Rectal smooth muscle tissue (tissue), 1 donor: ENCODE results near the gene NUMBL.

Experiments
- H3K27ac ChIP-seq: one replicate; pipeline ENCODE4 v1.7.0; 2013; ENCODE audit warnings: low read depth, low read length, inconsistent platforms
- H3K27me3 ChIP-seq: one replicate; pipeline ENCODE4 v1.7.0; 2013; ENCODE audit warnings: low read length; ENCODE audit not compliant: control insufficient read depth, insufficient read depth
- H3K36me3 ChIP-seq: one replicate; pipeline ENCODE4 v1.7.0; 2013; ENCODE audit warnings: low read length; ENCODE audit not compliant: control insufficient read depth, insufficient read depth
- H3K4me1 ChIP-seq: one replicate; pipeline ENCODE4 v1.7.0; 2013; ENCODE audit warnings: low read length; ENCODE audit not compliant: control insufficient read depth, insufficient read depth
- H3K4me3 ChIP-seq: one replicate; pipeline ENCODE4 v1.7.0; 2013; ENCODE audit warnings: low read length
- H3K9ac ChIP-seq: one replicate; pipeline ENCODE4 v1.7.0; 2013; ENCODE audit warnings: low read length

Gene NUMBL

GRCh38 chr19:40721936-40722661 is 31.6 kb upstream of the NUMBL start:
- H3K9ac ChIP-seq: no peak overlapping the region
- H3K4me3 ChIP-seq: no peak overlapping the region
- peaks cover 8% of the 10 kb centered on the region for H3K36me3 ChIP-seq

DNA sequence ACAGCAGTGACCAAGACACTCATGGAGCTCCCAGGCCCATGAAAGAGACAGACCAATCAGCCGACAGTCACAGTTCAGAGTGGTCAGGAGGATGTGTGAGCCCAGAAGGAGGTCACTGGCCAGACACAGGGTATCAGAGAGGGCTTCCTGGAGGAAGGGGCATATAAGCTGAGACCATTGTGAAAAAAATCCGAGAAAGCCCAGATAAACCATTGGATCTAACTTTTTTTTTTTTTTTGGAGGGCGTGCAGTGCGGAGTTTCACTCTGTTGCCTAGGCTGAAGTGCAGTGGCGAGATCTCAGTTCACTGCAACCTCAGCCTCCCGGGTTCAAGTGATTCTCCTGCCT is 30.7 kb upstream of the NUMBL start:
- Histone ChIP-seq H3K9ac (no peak overlapping the region), H3K4me3 (no peak overlapping the region), H3K4me1 (peaks cover 17% of the 10 kb centered on the region), H3K36me3 (peaks cover 8% of the 10 kb centered on the region), H3K27ac (peak overlapping the region; percentile 6), H3K27me3 (no peaks in the 10 kb centered on the region)

More at GRCh38 chr19:40721936-40722661, 31.6 kb upstream of the NUMBL start:
- Histone ChIP-seq H3K27me3 (no peaks in the 10 kb centered on the region), H3K27ac (no peak overlapping the region), H3K4me1 (peaks cover 12% of the 10 kb centered on the region)

GRCh38 chr19:40719414-40719894 is 29.0 kb upstream of the NUMBL start:
- Histone ChIP-seq H3K27ac (peak overlapping the region; percentile 6), H3K36me3 (no peaks in the 10 kb centered on the region), H3K4me3 (peak overlapping the region; percentile 89), H3K4me1 (peaks cover 22% of the 10 kb centered on the region), H3K27me3 (no peaks in the 10 kb centered on the region), H3K9ac (no peak overlapping the region)

DNA sequence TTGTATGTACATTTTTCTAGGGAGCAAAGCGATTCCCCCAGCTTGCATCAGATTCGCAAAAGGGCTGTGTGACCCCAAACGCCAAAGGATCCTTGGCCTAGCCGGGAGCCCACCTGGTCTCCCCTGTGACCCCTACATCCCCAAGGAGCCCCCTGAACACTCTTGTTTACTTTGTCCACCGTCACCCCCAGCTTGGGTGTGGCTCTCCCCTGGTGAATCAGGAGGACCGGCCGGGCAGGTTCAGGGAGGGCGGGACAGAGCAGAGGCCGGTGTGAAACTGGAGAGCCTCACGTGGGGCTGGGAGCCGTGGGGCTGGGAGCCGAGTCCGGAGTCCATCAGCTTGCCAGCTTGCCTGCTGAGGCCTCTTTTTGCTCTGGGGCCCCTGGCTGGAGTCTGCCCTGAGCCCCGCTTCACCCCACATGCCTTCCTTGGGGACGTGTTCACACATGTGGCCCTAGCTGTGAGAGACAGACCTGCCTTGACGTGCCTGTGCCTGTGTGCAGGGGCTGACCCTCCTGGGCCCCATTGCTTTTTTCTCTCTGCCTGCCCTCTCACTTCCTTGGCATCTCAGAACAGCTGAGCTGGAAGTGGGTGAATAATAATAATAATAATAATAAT is 28.4 kb upstream of the NUMBL start:
- H3K4me1 ChIP-seq: peaks cover 24% of the 10 kb centered on the region
- peak overlapping the region; percentile 99 for H3K27ac ChIP-seq
- peak overlapping the region; percentile 87 for H3K9ac ChIP-seq
- H3K27me3 ChIP-seq: no peaks in the 10 kb centered on the region
- no peaks in the 10 kb centered on the region for H3K36me3 ChIP-seq
- peak overlapping the region; percentile 89 for H3K4me3 ChIP-seq

GRCh38 chr19:40717880-40718773 is 27.7 kb upstream of the NUMBL start:
- H3K4me1 ChIP-seq: peaks cover 24% of the 10 kb centered on the region
- H3K27ac ChIP-seq: peak overlapping the region; percentile 99

DNA sequence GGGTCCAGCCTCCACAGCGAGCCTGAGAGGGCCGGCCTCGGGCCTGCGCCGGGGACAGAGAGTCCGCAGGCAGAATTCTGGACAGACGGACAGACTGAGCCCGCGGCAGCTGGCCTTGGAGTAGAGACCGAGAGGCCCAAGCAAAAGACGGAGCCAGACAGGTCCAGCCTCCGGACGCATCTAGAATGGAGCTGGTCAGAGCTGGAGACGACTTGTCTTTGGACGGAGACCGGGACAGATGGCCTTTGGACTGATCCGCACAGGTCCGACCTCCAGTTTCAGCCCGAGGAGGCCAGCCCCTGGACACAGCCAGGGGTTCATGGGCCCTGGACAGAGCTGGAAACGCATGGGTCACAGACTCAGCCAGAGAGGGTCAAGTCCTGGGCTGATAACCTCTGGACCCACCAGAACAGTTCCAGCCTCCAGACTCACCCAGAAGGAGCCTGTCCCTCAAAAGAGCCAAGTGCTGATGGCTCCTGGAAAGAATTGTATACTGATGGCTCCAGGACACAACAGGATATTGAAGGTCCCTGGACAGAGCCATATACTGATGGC is 27.0 kb upstream of the NUMBL start:
- Histone ChIP-seq H3K4me3 (peak overlapping the region; percentile 89), H3K36me3 (no peaks in the 10 kb centered on the region), H3K9ac (peak overlapping the region; percentile 96), H3K27me3 (no peaks in the 10 kb centered on the region), H3K4me1 (peaks cover 24% of the 10 kb centered on the region), H3K27ac (peak overlapping the region; percentile 99)

More at GRCh38 chr19:40717880-40718773, 27.7 kb upstream of the NUMBL start:
- H3K9ac ChIP-seq: peak overlapping the region; percentile 96
- H3K27me3 ChIP-seq: no peaks in the 10 kb centered on the region
- no peaks in the 10 kb centered on the region for H3K36me3 ChIP-seq
- peak overlapping the region; percentile 89 for H3K4me3 ChIP-seq

DNA sequence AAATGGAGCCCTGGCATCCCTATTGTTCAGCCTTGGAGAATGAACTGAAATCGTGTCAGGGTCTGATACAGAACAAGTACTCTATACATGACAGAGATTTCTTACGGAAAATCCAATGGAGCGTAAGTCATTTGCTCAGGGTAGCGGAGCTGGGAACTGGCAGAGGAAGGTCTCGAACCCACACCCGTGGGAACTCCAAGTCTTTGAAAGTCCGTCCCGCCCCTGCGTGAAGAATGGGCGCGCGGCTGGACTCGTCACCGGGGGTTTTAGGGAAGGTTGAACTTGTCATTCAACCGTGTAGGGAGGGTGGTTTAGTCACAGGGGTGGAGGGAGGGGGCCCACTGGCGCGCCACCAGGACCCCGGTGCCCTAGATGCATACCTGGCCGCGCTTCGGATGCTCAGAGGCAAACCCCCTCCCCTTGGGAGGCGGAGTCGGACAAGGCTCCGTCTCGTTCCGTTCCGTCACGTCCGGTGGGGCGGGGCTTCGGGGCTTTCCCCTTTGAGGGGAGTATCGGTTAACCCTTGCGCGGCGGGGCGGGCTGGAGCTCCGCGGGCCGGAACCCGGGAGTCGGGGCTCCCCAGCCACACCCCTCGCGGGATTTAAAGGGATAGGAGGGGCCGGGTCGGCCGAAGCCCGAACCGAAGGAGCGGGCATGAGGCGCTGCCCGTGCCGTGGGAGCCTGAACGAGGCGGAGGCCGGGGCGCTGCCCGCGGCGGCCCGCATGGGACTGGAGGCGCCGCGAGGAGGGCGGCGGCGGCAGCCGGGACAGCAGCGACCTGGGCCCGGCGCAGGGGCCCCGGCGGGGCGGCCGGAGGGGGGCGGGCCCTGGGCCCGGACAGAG is 26.3 kb upstream of the NUMBL start, which contains the start of the genes COQ8B and ITPKC:
Gene COQ8B, minus strand, starts transcription at position 405 of the 843 bp plus-strand sequence. CDS start 2,254 bp downstream, outside the sequence.
Gene ITPKC, plus strand, starts transcription at position 631 of the 843 bp plus-strand sequence. Its CDS starts 24 bp downstream, at position 655.
- Histone ChIP-seq H3K9ac (peak within 1 kb of the TSS; percentile 96), H3K4me1 (peaks cover 24% of the 10 kb centered on the region), H3K36me3 (peaks cover under 1% of the 10 kb centered on the region), H3K4me3 (peak within 1 kb of the TSS; percentile 89), H3K27me3 (no peaks in the 10 kb centered on the region), H3K27ac (peak within 1 kb of the TSS; percentile 99)

DNA sequence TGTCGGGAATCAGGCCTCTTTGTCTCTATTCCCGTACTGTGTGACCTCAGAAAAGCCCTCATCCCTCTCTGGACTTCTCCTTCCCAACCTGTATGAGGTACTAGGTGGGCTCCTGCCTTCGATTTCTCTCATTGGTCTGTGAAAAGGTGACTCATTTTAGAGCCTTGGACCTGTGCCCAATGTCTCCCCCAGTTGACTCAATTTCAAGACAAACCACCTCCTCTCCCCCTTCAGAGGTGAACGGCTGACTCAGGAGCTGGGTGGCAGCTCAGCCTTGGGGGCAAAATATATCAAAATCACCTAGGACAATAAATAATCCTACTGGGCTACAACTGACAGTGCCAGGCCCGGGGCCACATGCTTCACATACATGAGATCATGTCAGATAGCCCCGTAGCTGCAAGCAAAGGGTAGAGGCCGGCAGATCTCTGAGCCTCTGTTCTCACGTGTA is 25.6 kb upstream of the NUMBL start:
- H3K4me1 ChIP-seq: peaks cover 24% of the 10 kb centered on the region
- peak overlapping the region; percentile 89 for H3K4me3 ChIP-seq
- peaks cover 4% of the 10 kb centered on the region for H3K36me3 ChIP-seq
- no peaks in the 10 kb centered on the region for H3K27me3 ChIP-seq
- peak overlapping the region; percentile 99 for H3K27ac ChIP-seq
- peak overlapping the region; percentile 75 for H3K9ac ChIP-seq

DNA sequence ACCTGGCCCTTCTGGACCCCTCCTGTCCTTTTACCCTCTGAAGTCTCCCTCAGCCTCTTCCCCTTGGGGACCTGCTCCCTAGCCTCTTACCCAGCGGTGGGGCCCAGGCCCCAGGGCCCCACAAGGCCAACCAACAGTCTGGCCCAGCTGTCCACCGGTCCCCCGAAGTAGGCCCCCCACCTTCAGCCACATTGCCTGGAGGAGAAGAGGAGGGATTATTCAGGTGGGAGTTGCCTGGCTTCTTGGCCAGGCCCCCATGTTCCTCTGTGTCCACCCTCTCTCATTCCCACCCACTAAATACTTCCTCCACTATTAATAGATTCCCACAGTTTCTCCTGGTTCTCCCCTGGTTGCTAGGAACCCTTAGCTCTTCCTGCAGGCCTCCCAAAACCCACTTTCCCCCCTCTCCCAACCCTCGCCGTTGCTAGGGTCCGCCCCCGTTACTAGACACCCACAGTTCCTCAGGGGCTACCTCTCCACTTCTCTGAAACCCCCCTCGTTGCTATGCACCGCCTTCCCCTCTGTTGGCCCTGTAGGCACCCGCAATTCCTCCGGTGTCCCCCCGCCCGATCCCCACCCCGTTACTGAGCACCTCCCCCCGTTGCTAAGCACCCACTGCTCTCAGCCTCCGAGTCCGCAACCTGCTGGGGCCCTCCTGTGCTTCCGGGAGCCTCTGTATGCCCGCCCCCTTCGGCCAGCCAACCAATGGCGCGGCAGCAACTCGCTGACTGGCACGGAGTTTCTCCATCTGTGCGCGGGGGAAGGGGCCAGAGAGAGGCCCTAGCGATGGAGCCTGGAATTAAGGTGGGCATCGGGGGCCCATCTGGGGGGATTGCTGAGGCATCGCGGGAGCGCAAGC is 24.2 kb upstream of the NUMBL start:
- peak overlapping the region; percentile 99 for H3K27ac ChIP-seq
- H3K27me3 ChIP-seq: no peaks in the 10 kb centered on the region
- H3K4me1 ChIP-seq: peaks cover 23% of the 10 kb centered on the region
- H3K9ac ChIP-seq: peak overlapping the region; percentile 79
- H3K4me3 ChIP-seq: peak overlapping the region; percentile 89
- peaks cover 9% of the 10 kb centered on the region for H3K36me3 ChIP-seq

DNA sequence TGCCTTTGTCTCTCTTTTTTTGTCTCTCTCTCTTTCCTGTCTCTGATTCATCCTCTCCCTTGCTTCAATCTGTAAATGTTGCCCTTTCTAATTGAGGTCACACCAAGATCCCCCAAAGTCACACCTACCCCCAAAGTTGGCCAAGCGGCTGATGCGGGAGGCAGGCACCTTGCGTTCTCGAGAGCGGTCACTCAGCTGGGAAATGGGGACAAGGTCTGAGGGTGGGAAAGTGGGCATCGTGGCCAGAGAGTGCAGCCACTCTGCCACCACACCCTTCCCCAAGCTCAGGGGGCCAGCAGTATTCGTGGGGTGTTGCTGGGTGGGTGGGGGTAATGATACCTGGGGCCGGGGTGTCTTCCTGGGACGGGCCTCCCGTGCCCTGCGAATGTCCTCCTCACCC is 23.5 kb upstream of the NUMBL start:
- H3K36me3 ChIP-seq: peaks cover 9% of the 10 kb centered on the region
- H3K4me3 ChIP-seq: peak overlapping the region; percentile 71
- H3K27me3 ChIP-seq: no peaks in the 10 kb centered on the region
- peaks cover 20% of the 10 kb centered on the region for H3K4me1 ChIP-seq
- H3K27ac ChIP-seq: peak overlapping the region; percentile 99
- H3K9ac ChIP-seq: no peak overlapping the region
